ENCODE measurements around the gene DUSP18.

- no peak for TF ChIP-seq POLR2AphosphoS5 (IDR thresholded peaks at IDR 0.05; ENCODE audit: borderline replicate concordance, low read depth, low read length)
- TF ChIP-seq EZH2 (IDR thresholded peaks at IDR 0.05): no peak
- no peak for TF ChIP-seq FOXP2 (optimal IDR thresholded peaks at IDR 0.05; ENCODE audit: control extremely low read depth, extremely low read length, insufficient read depth)
Observed at GRCh38 chr22:30695351-30695851, 27.7 kb upstream of the DUSP18 start.
